Stimulated activated CD4-positive, alpha-beta T cell treated with anti-CD3 and anti-CD28 coated beads, Interleukin-4, amount 100 ng/mL, for 48 hours (primary cell): ENCODE measurements around the gene LCE1F.

ENCODE experiments used
- DNase-seq, 2 donors: peaks; one replicate each; pipeline ENCODE4 v3.0.0-alpha.2; 2020; ENCODE audit warnings: low read depth in 2 of 2

The LCE1F gene

GRCh38 chr1:152774875-152775274 is at the start of gene LCE1F:
Gene LCE1F (plus strand): TSS chr1:152775140. CDS start chr1:152776372, 1,232 bp downstream.
- no peak for DNase-seq

GRCh38 chr1:152725261-152725660 is 49.7 kb upstream of the LCE1F start:
- DNase-seq, result no peak

DNA sequence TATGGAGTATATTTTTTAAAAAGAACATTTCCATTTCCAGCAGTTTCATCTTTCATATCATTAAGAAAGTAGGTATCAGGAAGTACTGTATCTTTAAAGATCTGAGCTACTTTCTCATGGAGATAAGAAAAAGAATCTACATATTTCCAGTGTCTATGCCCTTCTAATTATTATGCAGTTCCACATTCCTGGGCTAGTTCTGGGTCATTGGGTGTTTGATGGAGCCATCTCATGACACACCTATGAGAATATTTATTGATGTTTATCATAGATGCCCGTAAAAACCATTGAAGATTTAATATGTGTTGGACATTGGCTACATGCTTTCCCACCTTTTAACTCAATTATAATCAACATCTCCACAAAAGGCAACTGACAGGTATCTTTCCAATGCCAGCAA is 46.0 kb upstream of the LCE1F start:
- no peak for DNase-seq

DNA sequence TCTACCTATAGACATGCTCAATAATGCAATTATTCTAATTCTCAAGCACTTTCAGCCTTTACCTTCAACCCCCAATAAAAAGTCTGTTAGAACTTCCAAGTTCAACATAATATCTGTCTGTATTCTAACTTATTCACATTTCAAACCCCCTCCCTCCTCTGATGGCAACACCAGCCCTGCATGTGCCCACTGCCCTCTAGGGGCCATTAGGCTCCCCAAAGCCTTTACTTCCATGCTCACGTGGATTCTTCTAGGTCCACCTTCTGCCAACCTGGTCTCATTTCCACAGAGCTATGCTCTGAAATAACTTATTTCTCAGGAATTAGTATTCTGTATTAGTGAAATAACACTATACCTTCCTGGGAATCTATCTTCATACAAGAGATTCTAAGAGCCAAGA is 39.3 kb upstream of the LCE1F start:
- no peak for DNase-seq

- DNase-seq, result no peak
These were observed 36.9 kb upstream of the LCE1F start for GRCh38 chr1:152737997-152738396.

DNA sequence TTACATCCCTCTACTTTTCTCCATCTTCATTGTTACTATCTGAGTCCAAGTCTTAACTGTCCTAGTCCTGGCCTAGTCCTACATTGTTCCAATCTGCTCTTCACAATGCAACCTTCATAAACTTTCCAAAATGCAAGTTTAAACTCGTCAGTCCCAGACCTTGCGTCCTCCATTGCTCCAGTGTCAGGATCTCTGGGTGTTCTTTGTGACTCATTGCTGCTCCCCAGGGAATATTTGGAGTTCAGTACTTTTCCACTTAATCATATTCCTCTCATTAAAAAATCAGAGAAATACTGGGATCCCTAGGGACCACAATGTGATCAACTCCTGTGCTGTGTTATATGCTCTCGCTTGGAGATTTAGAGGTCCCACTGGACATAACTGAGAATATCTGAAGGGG is 35.1 kb upstream of the LCE1F start:
- DNase-seq, result no peak

GRCh38 chr1:152741656-152742055 is 33.3 kb upstream of the LCE1F start:
- DNase-seq, result no peak

DNA sequence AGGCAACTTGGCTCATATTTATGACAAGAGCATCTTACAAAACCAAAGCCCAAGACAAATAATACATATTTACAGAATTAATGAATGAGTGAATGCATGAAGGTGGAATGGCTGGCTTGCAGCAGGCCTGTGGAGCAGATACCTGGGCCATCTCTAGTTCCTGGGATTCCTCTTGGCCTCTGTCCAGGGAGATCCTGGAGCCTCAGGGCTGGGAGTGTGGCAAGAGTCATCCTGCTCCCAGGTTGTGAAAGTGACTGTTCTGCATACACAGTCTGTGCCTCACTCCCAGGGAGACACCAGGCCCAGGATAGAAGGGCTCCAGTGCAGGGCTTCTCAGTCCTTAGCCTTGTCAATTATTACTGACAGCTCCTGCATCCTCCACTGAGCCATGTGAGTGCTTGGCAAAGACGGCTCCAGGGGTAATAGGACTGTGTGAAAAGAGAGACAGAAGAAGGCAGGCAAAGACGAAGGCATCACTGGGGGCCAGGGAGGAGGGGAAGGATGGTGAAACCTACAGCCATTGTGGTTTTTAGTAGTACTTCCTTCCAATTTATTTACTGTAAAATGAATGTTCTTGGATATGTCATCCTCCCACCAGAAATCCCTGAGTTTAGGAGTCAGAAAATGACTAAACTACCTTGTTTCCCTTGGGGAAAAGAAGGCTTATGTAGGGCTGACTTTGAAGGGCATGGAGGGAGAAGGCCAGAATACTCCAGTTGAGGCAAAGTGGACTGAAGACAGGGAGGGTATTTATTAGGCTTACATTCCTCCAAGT is 31.4 kb upstream of the LCE1F start:
- DNase-seq, result no peak

GRCh38 chr1:152745289-152745704 is 29.6 kb upstream of the LCE1F start:
- no peak for DNase-seq

DNA sequence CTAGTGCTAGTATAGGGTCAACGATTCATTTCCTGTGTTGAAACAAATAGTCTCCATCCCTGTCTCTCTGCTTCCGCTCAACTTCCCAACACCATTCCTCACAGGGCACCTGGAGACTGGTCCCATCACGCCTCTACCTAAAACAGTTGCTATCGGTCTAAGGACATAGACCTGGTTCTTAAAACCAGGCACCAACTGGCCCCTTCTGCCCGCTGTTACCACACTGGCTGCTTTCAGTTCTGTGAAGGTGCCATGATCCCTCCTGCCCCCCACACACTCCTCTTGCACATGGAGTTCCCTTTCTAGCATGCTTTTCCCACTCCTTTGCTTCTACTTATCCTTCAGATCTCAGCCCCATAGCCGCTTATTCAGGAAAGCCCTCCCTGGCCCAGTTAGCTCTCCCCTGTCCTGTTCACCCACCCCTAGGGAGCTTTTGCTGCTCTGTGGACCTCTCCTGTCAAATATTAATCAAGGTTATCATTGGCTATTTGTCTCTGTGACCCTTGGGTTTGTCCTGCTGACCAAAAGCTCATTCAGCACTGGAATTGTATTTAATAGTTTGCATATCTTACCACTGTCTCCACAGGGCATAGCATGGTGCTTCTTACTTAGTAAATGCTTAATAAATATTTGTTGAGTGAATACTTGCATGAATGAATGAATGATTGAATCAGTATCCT is 29.0 kb upstream of the LCE1F start:
- no peak for DNase-seq

DNA sequence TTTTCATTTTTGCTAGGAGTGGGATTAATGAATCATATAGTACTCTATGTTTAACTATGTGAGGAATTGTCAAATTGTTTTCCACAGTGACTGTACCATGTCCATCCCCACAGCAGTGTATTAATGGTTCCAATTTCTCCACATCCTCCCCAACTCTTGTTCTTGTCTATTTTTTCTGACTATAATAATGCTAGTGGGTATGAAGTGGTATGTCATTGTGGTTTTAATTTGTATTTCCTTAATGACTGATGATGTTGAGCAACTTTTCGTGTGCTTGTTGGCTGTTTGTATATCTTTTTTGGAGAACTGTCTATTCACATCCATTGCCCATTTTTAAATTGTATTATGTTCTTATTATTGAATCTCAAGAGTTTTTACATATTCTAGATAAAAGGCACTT is 27.1 kb upstream of the LCE1F start:
- DNase-seq, result no peak

DNA sequence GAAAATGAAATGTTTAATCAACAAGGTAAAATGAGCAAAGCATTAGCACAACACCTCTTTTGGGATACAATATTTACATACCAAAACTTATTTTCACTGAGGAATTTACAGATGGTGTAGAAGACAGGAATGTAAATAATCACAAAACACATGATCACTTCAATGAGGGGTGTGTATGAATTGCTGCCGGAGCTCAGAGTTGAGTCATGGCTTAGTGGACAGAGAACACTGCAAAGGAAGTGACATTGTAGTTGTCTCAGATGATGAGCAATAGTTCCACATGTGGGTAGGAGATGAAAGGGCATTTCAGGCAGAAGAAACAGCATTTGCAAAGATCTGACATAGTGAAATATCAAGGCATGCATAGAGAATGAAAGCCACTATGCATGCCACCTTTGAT is 22.7 kb upstream of the LCE1F start:
- no peak for DNase-seq

DNA sequence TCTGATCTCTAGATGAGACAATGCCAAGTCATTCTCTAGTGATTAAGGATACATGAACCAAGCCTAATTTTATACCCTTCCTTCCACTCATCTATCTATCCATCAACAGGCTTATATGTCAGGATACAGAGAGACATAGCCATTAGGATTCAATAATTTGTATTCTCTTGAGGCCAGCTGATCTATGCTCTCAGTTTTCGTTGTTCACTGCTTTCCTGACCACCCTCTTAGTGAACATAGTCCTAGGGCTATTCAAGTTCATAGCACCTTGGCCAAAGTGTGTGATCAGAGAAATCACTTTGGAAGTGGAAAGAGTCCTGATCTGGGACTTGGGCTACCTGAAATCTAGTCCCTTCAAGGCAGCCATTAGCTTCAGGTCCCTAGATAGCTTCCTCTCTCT is 21.4 kb upstream of the LCE1F start:
- DNase-seq, result no peak

GRCh38 chr1:152756872-152757271 is 18.1 kb upstream of the LCE1F start:
- DNase-seq, result no peak

GRCh38 chr1:152757747-152758146 is 17.2 kb upstream of the LCE1F start, which contains the start of gene KPRP:
Gene KPRP (plus strand): TSS chr1:152758025. CDS start chr1:152759589, 1,564 bp downstream.
- no peak for DNase-seq

DNA sequence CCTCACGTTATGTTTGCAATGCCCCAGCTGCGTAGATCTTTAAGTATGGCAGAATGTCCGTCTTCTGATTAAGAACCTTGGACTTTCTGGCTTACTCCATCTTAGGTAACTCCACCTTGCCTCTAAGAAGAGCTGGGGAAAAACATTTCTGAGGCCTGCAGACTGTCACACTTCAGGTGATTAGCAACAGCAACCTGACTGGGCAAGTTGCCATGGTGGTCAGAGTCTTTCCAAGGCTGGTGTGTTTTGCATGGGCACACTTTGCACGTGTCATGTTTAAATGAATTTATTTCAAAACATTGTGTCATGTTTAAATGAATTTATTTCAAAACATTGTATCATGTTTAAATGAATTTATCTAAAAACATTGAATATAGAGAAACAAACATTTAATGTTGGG is 16.3 kb upstream of the LCE1F start:
- no peak for DNase-seq

- no peak for DNase-seq
These were observed 15.3 kb upstream of the LCE1F start for GRCh38 chr1:152759453-152760173.

GRCh38 chr1:152760551-152761190 is 14.3 kb upstream of the LCE1F start:
- DNase-seq, result no peak

- no peak for DNase-seq
These were observed 13.2 kb upstream of the LCE1F start for GRCh38 chr1:152761609-152762213.

GRCh38 chr1:152768847-152769533 is 6.0 kb upstream of the LCE1F start:
- no peak for DNase-seq

DNA sequence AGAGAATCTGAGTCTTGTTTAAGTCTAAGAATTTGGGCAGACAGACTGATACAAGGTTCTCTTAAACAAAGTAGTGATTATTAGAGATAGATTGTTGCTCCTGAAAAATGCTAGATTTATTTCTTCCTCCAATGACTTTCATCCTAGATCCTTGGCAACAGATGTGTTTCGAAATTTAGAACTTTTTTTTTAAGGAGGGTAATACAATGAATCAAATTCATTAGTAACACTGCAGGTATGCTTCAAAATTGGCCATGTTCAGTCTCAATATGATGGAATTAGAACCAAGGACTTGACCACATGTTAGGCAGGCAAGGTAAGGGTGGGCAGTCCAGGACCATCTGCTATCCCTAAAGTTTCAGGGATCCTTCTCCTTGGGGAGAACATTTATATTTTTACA is 4.5 kb upstream of the LCE1F start:
- DNase-seq, result no peak
